GM10266 (cell line): ENCODE data around the gene UFD1.

ENCODE experiments used
- DNase-seq: peaks from one replicate; pipeline ENCODE4 v3.0.0; 2012; ENCODE audit errors: extremely low spot score
- CTCF ChIP-seq: IDR thresholded peaks from 2 replicates; pipeline ENCODE4 v1.5.1; 2012; ENCODE audit warnings: mild to moderate bottlenecking, low read depth; ENCODE audit not compliant: control insufficient read depth, insufficient read depth; ENCODE audit errors: missing control alignments

The UFD1 gene

GRCh38 chr22:19516378-19517170 is 37.6 kb upstream of the UFD1 start:
- no peak for DNase-seq
- no peak for TF ChIP-seq CTCF

GRCh38 chr22:19515654-19516377 is 36.8 kb upstream of the UFD1 start:
- no peak for DNase-seq
- no peak for TF ChIP-seq CTCF

- no peak for DNase-seq
- no peak for TF ChIP-seq CTCF
Measured at GRCh38 chr22:19514831-19515565, 36.0 kb upstream of the UFD1 start.

GRCh38 chr22:19513823-19514222 is 34.8 kb upstream of the UFD1 start:
- DNase-seq: no peak
- TF ChIP-seq CTCF: no peak

GRCh38 chr22:19510919-19511341 is 31.9 kb upstream of the UFD1 start:
- no peak for TF ChIP-seq CTCF
- no peak for DNase-seq

- no peak for DNase-seq
- no peak for TF ChIP-seq CTCF
Measured at GRCh38 chr22:19509923-19510322, 30.9 kb upstream of the UFD1 start.
